ENCODE measurements around the gene FCRL3. TPM values are rescaled to one million over a fixed set of nuclear protein-coding genes. Genes with fewer than 3 reads are reported as not detected.

FCRL3 gene
- total and polyA plus RNA-seq, 2 of the 4 experiments (the other 2 are of a cell fraction): not detected

DNA sequence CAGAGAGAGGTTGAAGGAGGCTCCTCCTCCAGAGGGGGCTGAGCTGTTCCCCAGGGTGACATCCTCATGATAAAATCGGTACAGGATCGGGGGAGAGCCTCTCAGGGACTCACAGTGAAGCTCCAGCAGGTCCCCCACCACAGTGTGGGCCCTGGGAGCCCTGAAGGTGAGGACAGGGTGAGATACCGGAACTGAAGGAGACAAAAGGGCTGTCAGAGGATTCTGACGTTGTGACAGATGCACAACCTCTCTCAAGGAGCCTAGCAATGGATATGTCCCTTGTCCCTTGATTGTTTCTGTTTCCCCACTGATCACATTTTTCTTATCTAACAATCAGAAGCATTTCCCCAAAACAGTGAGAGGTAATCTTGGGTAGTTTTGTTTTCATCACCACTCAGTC is 5.2 kb downstream of the FCRL3 start:
- ChIA-PET POLR2A (ENCODE audit: unreplicated experiment) (no interaction called here), CTCF (no interaction called here)
- Histone ChIP-seq H3K4me2 (ENCODE audit: low read depth, low read length) (no peak overlapping the region), H3K36me3 (ENCODE audit: control insufficient read depth, insufficient read depth, low read length) (no peaks in the 10 kb centered on the region), H2AK5ac (ENCODE audit: low read depth, low read length) (no peak overlapping the region), H3K4ac (ENCODE audit: low read depth, low read length) (no peak overlapping the region), H2BK15ac (ENCODE audit: low read depth, low read length) (no peak overlapping the region), H2BK5ac (ENCODE audit: low read depth, low read length, poor library complexity, severe bottlenecking) (no peak overlapping the region), H3K18ac (ENCODE audit: low read depth, low read length) (no peak overlapping the region), H4K91ac (ENCODE audit: insufficient read depth, low read depth, low read length) (no peak overlapping the region), H2AK9ac (replicated peaks; ENCODE audit: low read depth, low read length, poor library complexity) (no peak overlapping the region), H3K27me3 (ENCODE audit: control insufficient read depth, insufficient read depth, low read length) (no peaks in the 10 kb centered on the region), H3K9me1 (ENCODE audit: insufficient read depth, low read length) (no peaks in the 10 kb centered on the region), H4K8ac (ENCODE audit: low read depth in 2 of 2, low read length in 2 of 2) (no peak overlapping the region), H3K9ac (ENCODE audit: low read depth, low read length) (no peak overlapping the region), H4K20me1 (ENCODE audit: insufficient read depth, low read length) (no peaks in the 10 kb centered on the region), H3K9me3 (ENCODE audit: control insufficient read depth, insufficient read depth, low read length) (no peaks in the 10 kb centered on the region), H3K4me3 (ENCODE audit: insufficient read depth, low read depth, low read length) (no peak overlapping the region), H3K79me1 (ENCODE audit: low read depth in 1 of 2, low read length in 2 of 2) (no peaks in the 10 kb centered on the region), H2BK120ac (ENCODE audit: low read depth, low read length) (no peak overlapping the region), H3K4me1 (ENCODE audit: control insufficient read depth, insufficient read depth, low read length) (no peaks in the 10 kb centered on the region), H3K14ac (replicated peaks; ENCODE audit: low read depth, low read length) (no peak overlapping the region), H2AFZ (replicated peaks; ENCODE audit: low read length, poor library complexity) (no peak overlapping the region), H2BK20ac (ENCODE audit: low read depth, low read length) (no peak overlapping the region), H4K5ac (ENCODE audit: low read depth, low read length) (no peak overlapping the region), H3K27ac (ENCODE audit: insufficient read depth, low read length) (no peak overlapping the region), H3K56ac (ENCODE audit: extremely low read depth, insufficient read depth, low read length) (no peak overlapping the region), H3K23ac (ENCODE audit: low read depth, low read length) (no peak overlapping the region)
- 0% methylated on average over 1 of the region's 4 CpGs; no CpG with 5 or more reads in 1 of the 2 experiments for WGBS, 2 experiments (ENCODE audit: extremely low coverage in 2 of 2, insufficient read length in 1 of 2)
- ATAC-seq (ENCODE audit: low read depth) (no peak), DNase-seq (no peak)
- intact Hi-C loops (cut with micrococcal nuclease): no loop called here
- no TSS peak for BruUV-seq (replicated peaks)
- TF ChIP-seq POLR2A (IDR thresholded peaks at IDR 0.05; ENCODE audit: low read depth, low read length) (no peak), RAD21 (IDR thresholded peaks at IDR 0.05; ENCODE audit: low read length) (no peak), RFX5 (IDR thresholded peaks at IDR 0.05; ENCODE audit: low read depth, low read length) (no peak), BHLHE40 (IDR thresholded peaks at IDR 0.05; ENCODE audit: low read depth, low read length) (no peak), RCOR1 (IDR thresholded peaks at IDR 0.05; ENCODE audit: insufficient replicate concordance, low read length) (no peak)
- TF ChIP-seq, protein P1, sequence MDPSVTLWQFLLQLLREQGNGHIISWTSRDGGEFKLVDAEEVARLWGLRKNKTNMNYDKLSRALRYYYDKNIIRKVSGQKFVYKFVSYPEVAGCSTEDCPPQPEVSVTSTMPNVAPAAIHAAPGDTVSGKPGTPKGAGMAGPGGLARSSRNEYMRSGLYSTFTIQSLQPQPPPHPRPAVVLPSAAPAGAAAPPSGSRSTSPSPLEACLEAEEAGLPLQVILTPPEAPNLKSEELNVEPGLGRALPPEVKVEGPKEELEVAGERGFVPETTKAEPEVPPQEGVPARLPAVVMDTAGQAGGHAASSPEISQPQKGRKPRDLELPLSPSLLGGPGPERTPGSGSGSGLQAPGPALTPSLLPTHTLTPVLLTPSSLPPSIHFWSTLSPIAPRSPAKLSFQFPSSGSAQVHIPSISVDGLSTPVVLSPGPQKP (IDR thresholded peaks at IDR 0.05; ENCODE audit: borderline replicate concordance, low read depth, low read length): no peak
- TF ChIP-seq, protein P2, sequence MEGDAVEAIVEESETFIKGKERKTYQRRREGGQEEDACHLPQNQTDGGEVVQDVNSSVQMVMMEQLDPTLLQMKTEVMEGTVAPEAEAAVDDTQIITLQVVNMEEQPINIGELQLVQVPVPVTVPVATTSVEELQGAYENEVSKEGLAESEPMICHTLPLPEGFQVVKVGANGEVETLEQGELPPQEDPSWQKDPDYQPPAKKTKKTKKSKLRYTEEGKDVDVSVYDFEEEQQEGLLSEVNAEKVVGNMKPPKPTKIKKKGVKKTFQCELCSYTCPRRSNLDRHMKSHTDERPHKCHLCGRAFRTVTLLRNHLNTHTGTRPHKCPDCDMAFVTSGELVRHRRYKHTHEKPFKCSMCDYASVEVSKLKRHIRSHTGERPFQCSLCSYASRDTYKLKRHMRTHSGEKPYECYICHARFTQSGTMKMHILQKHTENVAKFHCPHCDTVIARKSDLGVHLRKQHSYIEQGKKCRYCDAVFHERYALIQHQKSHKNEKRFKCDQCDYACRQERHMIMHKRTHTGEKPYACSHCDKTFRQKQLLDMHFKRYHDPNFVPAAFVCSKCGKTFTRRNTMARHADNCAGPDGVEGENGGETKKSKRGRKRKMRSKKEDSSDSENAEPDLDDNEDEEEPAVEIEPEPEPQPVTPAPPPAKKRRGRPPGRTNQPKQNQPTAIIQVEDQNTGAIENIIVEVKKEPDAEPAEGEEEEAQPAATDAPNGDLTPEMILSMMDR (conservative IDR thresholded peaks at IDR 0.05; ENCODE audit: low read depth, low read length): no peak
- TF ChIP-seq, protein P3, sequence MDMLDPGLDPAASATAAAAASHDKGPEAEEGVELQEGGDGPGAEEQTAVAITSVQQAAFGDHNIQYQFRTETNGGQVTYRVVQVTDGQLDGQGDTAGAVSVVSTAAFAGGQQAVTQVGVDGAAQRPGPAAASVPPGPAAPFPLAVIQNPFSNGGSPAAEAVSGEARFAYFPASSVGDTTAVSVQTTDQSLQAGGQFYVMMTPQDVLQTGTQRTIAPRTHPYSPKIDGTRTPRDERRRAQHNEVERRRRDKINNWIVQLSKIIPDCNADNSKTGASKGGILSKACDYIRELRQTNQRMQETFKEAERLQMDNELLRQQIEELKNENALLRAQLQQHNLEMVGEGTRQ (IDR thresholded peaks at IDR 0.05; ENCODE audit: low read depth, low read length): no peak
- in situ Hi-C loops (cut with MboI; ENCODE audit: low sequenced_read_pairs): no loop called here
- dilution Hi-C loops (cut with HindIII; ENCODE audit: low sequenced_read_pairs, unreplicated experiment): no loop called here
